Measurements from ENCODE around the gene F8. TPM values are rescaled to one million over a fixed set of nuclear protein-coding genes. Genes with fewer than 3 reads are reported as not detected.

The F8 gene
- total and polyA plus RNA-seq, 2 experiments from 2014 or later = 4.1 to 5.5 TPM

GRCh38 chrX:154795016-154795415, 227.5 kb downstream of the F8 start:
- Histone ChIP-seq H3K4me3 (no peak overlapping the region), H3K4me1 (ENCODE audit: insufficient read depth) (peaks cover 10% of the 10 kb centered on the region), H3F3A (ENCODE audit: insufficient read depth) (peaks cover 10% of the 10 kb centered on the region; the same call in 1 of the 2 replicates), H3K9ac (no peak overlapping the region), H3K9me2 (ENCODE audit: insufficient read depth) (no peaks in the 10 kb centered on the region), H3K36me3 (ENCODE audit: low read depth) (no peaks in the 10 kb centered on the region), H3K4me2 (ENCODE audit: unreplicated experiment) (no peak overlapping the region), H3K9me3 (ENCODE audit: low read depth) (no peaks in the 10 kb centered on the region), H2AFZ (no peak overlapping the region), H4K20me1 (ENCODE audit: insufficient read depth) (no peaks in the 10 kb centered on the region), H3K79me2 (ENCODE audit: insufficient read depth) (no peaks in the 10 kb centered on the region), H3K27me3 (replicated peaks; ENCODE audit: insufficient read depth) (no peaks in the 10 kb centered on the region), H3K27ac (no peak overlapping the region)
- no peak for DNase-seq
- TF ChIP-seq EZH2phosphoT487 (IDR thresholded peaks at IDR 0.05; ENCODE audit: insufficient read depth, low read depth) (no peak), EZH2 (IDR thresholded peaks at IDR 0.05; ENCODE audit: insufficient read depth, poor library complexity, severe bottlenecking) (no peak)
- in situ Hi-C loops (cut with MboI) = no loop called here
- 92 to 93% methylated on average over 2 of the region's 2 CpGs for WGBS, 2 experiments (ENCODE audit: low coverage in 1 of 2, low lambda C conversion rate in 2 of 2, missing lambda C conversion rate in 2 of 2)

GRCh38 chrX:154793084-154793795, 229.3 kb downstream of the F8 start:
- 93 to 95% methylated on average over 7 of the region's 7 CpGs for WGBS, 2 experiments (ENCODE audit: low coverage in 1 of 2, low lambda C conversion rate in 2 of 2, missing lambda C conversion rate in 2 of 2)
- Histone ChIP-seq H3K9me2 (ENCODE audit: insufficient read depth) (no peaks in the 10 kb centered on the region), H4K20me1 (ENCODE audit: insufficient read depth) (no peaks in the 10 kb centered on the region), H3K36me3 (ENCODE audit: low read depth) (no peaks in the 10 kb centered on the region), H3K4me3 (no peak overlapping the region), H3K79me2 (ENCODE audit: insufficient read depth) (no peaks in the 10 kb centered on the region), H2AFZ (no peak overlapping the region), H3F3A (ENCODE audit: insufficient read depth) (no peaks in the 10 kb centered on the region), H3K27ac (no peak overlapping the region), H3K27me3 (replicated peaks; ENCODE audit: insufficient read depth) (no peaks in the 10 kb centered on the region), H3K4me1 (ENCODE audit: insufficient read depth) (no peaks in the 10 kb centered on the region), H3K9me3 (ENCODE audit: low read depth) (no peaks in the 10 kb centered on the region), H3K9ac (no peak overlapping the region), H3K4me2 (ENCODE audit: unreplicated experiment) (no peak overlapping the region)
- TF ChIP-seq EZH2phosphoT487 (IDR thresholded peaks at IDR 0.05; ENCODE audit: insufficient read depth, low read depth) (no peak), EZH2 (IDR thresholded peaks at IDR 0.05; ENCODE audit: insufficient read depth, poor library complexity, severe bottlenecking) (no peak)
- DNase-seq = no peak
- in situ Hi-C loops (cut with MboI) = no loop called here

- Histone ChIP-seq H3K4me2 (ENCODE audit: unreplicated experiment) (no peak overlapping the region), H3K79me2 (ENCODE audit: insufficient read depth) (no peaks in the 10 kb centered on the region), H3F3A (ENCODE audit: insufficient read depth) (no peaks in the 10 kb centered on the region), H3K4me3 (no peak overlapping the region), H3K9me2 (ENCODE audit: insufficient read depth) (no peaks in the 10 kb centered on the region), H3K36me3 (ENCODE audit: low read depth) (no peaks in the 10 kb centered on the region), H2AFZ (no peak overlapping the region), H4K20me1 (ENCODE audit: insufficient read depth) (no peaks in the 10 kb centered on the region), H3K27me3 (replicated peaks; ENCODE audit: insufficient read depth) (no peaks in the 10 kb centered on the region), H3K9ac (no peak overlapping the region), H3K27ac (no peak overlapping the region), H3K4me1 (ENCODE audit: insufficient read depth) (no peaks in the 10 kb centered on the region), H3K9me3 (ENCODE audit: low read depth) (no peaks in the 10 kb centered on the region)
- DNase-seq = no peak
- in situ Hi-C loops (cut with MboI) = no loop called here
- TF ChIP-seq EZH2 (IDR thresholded peaks at IDR 0.05; ENCODE audit: insufficient read depth, poor library complexity, severe bottlenecking) (no peak), EZH2phosphoT487 (IDR thresholded peaks at IDR 0.05; ENCODE audit: insufficient read depth, low read depth) (no peak)
- WGBS, 2 experiments (ENCODE audit: low coverage in 1 of 2, low lambda C conversion rate in 2 of 2, missing lambda C conversion rate in 2 of 2) = 98% methylated on average over 8 of the region's 8 CpGs; no CpG with 5 or more reads in 1 of the 2 experiments
Measured at GRCh38 chrX:154791939-154792338, 230.6 kb downstream of the F8 start.

GRCh38 chrX:154791467-154791866, 231.1 kb downstream of the F8 start:
- Histone ChIP-seq H2AFZ (no peak overlapping the region), H3K9me2 (ENCODE audit: insufficient read depth) (no peaks in the 10 kb centered on the region), H3K4me2 (ENCODE audit: unreplicated experiment) (no peak overlapping the region), H3K27me3 (replicated peaks; ENCODE audit: insufficient read depth) (no peaks in the 10 kb centered on the region), H3K4me3 (no peak overlapping the region), H4K20me1 (ENCODE audit: insufficient read depth) (no peaks in the 10 kb centered on the region), H3K9ac (no peak overlapping the region), H3K79me2 (ENCODE audit: insufficient read depth) (no peaks in the 10 kb centered on the region), H3F3A (ENCODE audit: insufficient read depth) (no peaks in the 10 kb centered on the region), H3K36me3 (ENCODE audit: low read depth) (no peaks in the 10 kb centered on the region), H3K27ac (no peak overlapping the region), H3K4me1 (ENCODE audit: insufficient read depth) (no peaks in the 10 kb centered on the region), H3K9me3 (ENCODE audit: low read depth) (no peaks in the 10 kb centered on the region)
- no peak for TF ChIP-seq EZH2phosphoT487 (IDR thresholded peaks at IDR 0.05; ENCODE audit: insufficient read depth, low read depth)
- TF ChIP-seq EZH2 (IDR thresholded peaks at IDR 0.05; ENCODE audit: insufficient read depth, poor library complexity, severe bottlenecking) = no peak
- DNase-seq = no peak
- in situ Hi-C loops (cut with MboI) = no loop called here
- 70 to 75% methylated on average over 4 of the region's 4 CpGs for WGBS, 2 experiments (ENCODE audit: low coverage in 1 of 2, low lambda C conversion rate in 2 of 2, missing lambda C conversion rate in 2 of 2)

MicroRNA genes within 50 kb of the gene (microRNA counts, 767-probe panel; counts per million panel counts)
- 447 counts per million, percentile 86 among the panel's probes with 10 or more counts for microRNA hsa-miR-1184

Small RNAs within 50 kb of the gene (microRNA-seq; reads per million reads assigned to microRNA genes)
- not detected for gene MIR1184-1 (ENCODE audit: borderline number of aligned reads)

Small RNAs within 50 kb of the gene (small RNA-seq; reads per million reads assigned to genes)
- not detected for gene MIR1184-1 (ENCODE audit: low read depth, low replicate concordance)

Other genes with a start within 250 kb of the F8 start
- gene MPP1, start 217.2 kb downstream of the F8 start, total RNA-seq (2014; rRNA removed; shearing (Covaris generic)) = 16.7 and 22.7 TPM in 2 replicates
- 16.6 and 17.4 TPM in 2 replicates for gene MPP1, start 217.2 kb downstream of the F8 start, polyA plus RNA-seq (2016; fragmentation: Nextera tagmentation; extraction: Ambion mirVana)
- gene SMIM9, start 188.1 kb downstream of the F8 start, total RNA-seq (2014; rRNA removed; shearing (Covaris generic)) = not detected in 2 replicates
- gene SMIM9, start 188.1 kb downstream of the F8 start, polyA plus RNA-seq (2016; fragmentation: Nextera tagmentation; extraction: Ambion mirVana) = not detected in 2 replicates
- 2.9 and 11.1 TPM in 2 replicates for gene F8A1, start 136.4 kb downstream of the F8 start, total RNA-seq (2014; rRNA removed; shearing (Covaris generic))
- gene F8A1, start 136.4 kb downstream of the F8 start, polyA plus RNA-seq (2016; fragmentation: Nextera tagmentation; extraction: Ambion mirVana) = 18.9 and 23.4 TPM in 2 replicates
- 35.2 and 41.0 TPM in 2 replicates for gene FUNDC2, start 4.1 kb upstream of the F8 start, total RNA-seq (2014; rRNA removed; shearing (Covaris generic))
- 84.9 and 86.9 TPM in 2 replicates for gene FUNDC2, start 4.1 kb upstream of the F8 start, polyA plus RNA-seq (2016; fragmentation: Nextera tagmentation; extraction: Ambion mirVana)
- 11.8 and 19.7 TPM in 2 replicates for gene CMC4, start 48.4 kb upstream of the F8 start, total RNA-seq (2014; rRNA removed; shearing (Covaris generic))
- gene CMC4, start 48.4 kb upstream of the F8 start, polyA plus RNA-seq (2016; fragmentation: Nextera tagmentation; extraction: Ambion mirVana) = 20.1 and 20.2 TPM in 2 replicates
- 1.8 and 6.3 TPM in 2 replicates for gene MTCP1, start 48.4 kb upstream of the F8 start, total RNA-seq (2014; rRNA removed; shearing (Covaris generic))
- gene MTCP1, start 48.4 kb upstream of the F8 start, polyA plus RNA-seq (2016; fragmentation: Nextera tagmentation; extraction: Ambion mirVana) = 23.5 and 25.8 TPM in 2 replicates
- 8.1 and 10.4 TPM in 2 replicates for gene BRCC3, start 48.8 kb upstream of the F8 start, total RNA-seq (2014; rRNA removed; shearing (Covaris generic))
- 27.1 and 27.7 TPM in 2 replicates for gene BRCC3, start 48.8 kb upstream of the F8 start, polyA plus RNA-seq (2016; fragmentation: Nextera tagmentation; extraction: Ambion mirVana)
- gene VBP1, start 193.7 kb upstream of the F8 start, total RNA-seq (2014; rRNA removed; shearing (Covaris generic)) = 61.0 and 62.0 TPM in 2 replicates
- gene VBP1, start 193.7 kb upstream of the F8 start, polyA plus RNA-seq (2016; fragmentation: Nextera tagmentation; extraction: Ambion mirVana) = 72.7 and 75.2 TPM in 2 replicates
- gene RAB39B, start 241.8 kb upstream of the F8 start, total RNA-seq (2014; rRNA removed; shearing (Covaris generic)) = 2.0 and 3.1 TPM in 2 replicates
- gene RAB39B, start 241.8 kb upstream of the F8 start, polyA plus RNA-seq (2016; fragmentation: Nextera tagmentation; extraction: Ambion mirVana) = 1.1 and 1.9 TPM in 2 replicates